Endodermal cell (in vitro differentiated cells): ENCODE results near the gene CYP11A1. TPM values are rescaled to one million over a fixed set of nuclear protein-coding genes. Genes with fewer than 3 reads are reported as not detected.

Source experiments
- DNase-seq: peaks from one replicate; pipeline ENCODE4 v3.0.0-alpha.2; 2017
- H3K27ac ChIP-seq: 2 replicates; pipeline ENCODE4 v1.5.1; 2013; ENCODE audit warnings: mild to moderate bottlenecking, low read depth, low read length, moderate library complexity
- H3K27me3 ChIP-seq: 2 replicates; pipeline ENCODE4 v1.6.1; 2013; ENCODE audit warnings: mild to moderate bottlenecking, low read length, moderate library complexity; ENCODE audit not compliant: insufficient read depth, control insufficient read depth, poor library complexity, severe bottlenecking
- H3K36me3 ChIP-seq: 2 replicates; pipeline ENCODE4 v1.7.0; 2013; ENCODE audit warnings: mild to moderate bottlenecking, low read length, moderate library complexity; ENCODE audit not compliant: control insufficient read depth, insufficient read depth
- H3K4me1 ChIP-seq: one replicate; pipeline ENCODE4 v1.7.0; 2013; ENCODE audit warnings: low read length; ENCODE audit not compliant: control insufficient read depth, insufficient read depth
- H3K4me3 ChIP-seq: 2 replicates; pipeline ENCODE4 v1.5.1; 2013; ENCODE audit warnings: mild to moderate bottlenecking, low read length, moderate library complexity
- H3K9ac ChIP-seq: 2 replicates; pipeline ENCODE4 v1.6.1; 2013; ENCODE audit warnings: mild to moderate bottlenecking, low read length, moderate library complexity; ENCODE audit not compliant: poor library complexity, severe bottlenecking; ENCODE audit errors: extremely low read depth
- H3K9me3 ChIP-seq: 2 replicates; pipeline ENCODE4 v1.6.1; 2013; ENCODE audit warnings: mild to moderate bottlenecking, low read length, moderate library complexity; ENCODE audit not compliant: control insufficient read depth
- H3K27ac Mint-ChIP-seq: 2 replicates; pipeline ENCODE4 v1.8.0; 2020; ENCODE audit warnings: mixed read lengths
- H3K27me3 Mint-ChIP-seq: 2 replicates; pipeline ENCODE4 v1.8.0; 2021; ENCODE audit warnings: mild to moderate bottlenecking, mixed read lengths; ENCODE audit not compliant: insufficient read depth
- H3K36me3 Mint-ChIP-seq: 2 replicates; pipeline ENCODE4 v1.8.0; 2020; ENCODE audit warnings: low read depth, mixed read lengths
- H3K4me1 Mint-ChIP-seq: 2 replicates; pipeline ENCODE4 v1.8.0; 2020; ENCODE audit warnings: mixed read lengths
- H3K4me3 Mint-ChIP-seq: 2 replicates; pipeline ENCODE4 v1.8.0; 2020; ENCODE audit warnings: mild to moderate bottlenecking, moderate library complexity, mixed read lengths
- H3K9me3 Mint-ChIP-seq: 2 replicates; pipeline ENCODE4 v1.8.0; 2020; ENCODE audit warnings: mild to moderate bottlenecking, mixed read lengths
- WGBS, 2 experiments: methylation state at CpG; one replicate each; pipeline versions ENCODE4 v1.1.5 to v1.1.7; 2013; ENCODE audit warnings: missing lambda C conversion rate in 2 of 2, mixed read lengths in 1 of 2; ENCODE audit not compliant: insufficient coverage in 1 of 2, insufficient read length in 1 of 2; 5-methylcytosine and 5-hydroxymethylcytosine counted together
- total RNA-seq, 2 donors: library from RNA; stranded (reverse); fragmentation: NEBNext Ultra II Directional in 1 of 2; extraction: Animal tissue kit (Norgen Biotek cat#: 25700) in 1 of 2; gene quantifications; 2 replicates in 1 of 2; 3 replicates in 1 of 2; pipeline ENCODE4 v1.2.1, GENCODE V29; 2021
- TF ChIP-seq, protein P1 (sequence below): fragments of 200-600 bp; sonication (generic); conservative IDR thresholded peaks from 2 replicates; pipeline ENCODE4 v1.5.0; 2021; ENCODE audit warnings: antibody characterized with exemption, mild to moderate bottlenecking

Gene CYP11A1
- total RNA-seq, 2 donors from 2014 or later: 4.8 to 5.3 TPM

DNA sequence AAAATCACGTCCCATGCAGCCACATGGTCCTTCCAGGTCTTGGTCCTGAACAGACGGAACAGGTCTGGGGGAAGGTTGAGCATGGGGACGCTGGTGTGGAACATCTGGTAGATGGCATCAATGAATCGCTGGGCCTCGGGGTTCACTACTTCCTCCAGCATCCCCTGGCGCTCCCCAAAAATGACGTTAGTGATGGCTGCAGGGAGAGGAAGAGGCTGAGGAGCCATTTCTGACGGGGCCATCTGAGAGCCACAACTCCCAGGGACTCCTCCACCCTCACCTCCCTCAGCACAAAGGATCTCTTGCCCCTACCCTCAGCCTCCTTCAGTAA, 23.7 kb downstream of the CYP11A1 start:
- Histone ChIP-seq H3K36me3 (no peaks in the 10 kb centered on the region), H3K27me3 (no peaks in the 10 kb centered on the region), H3K9ac (no peak overlapping the region), H3K27ac (no peak overlapping the region), H3K4me3 (no peak overlapping the region), H3K4me1 (no peaks in the 10 kb centered on the region), H3K9me3 (no peaks in the 10 kb centered on the region)
- no peaks in the 10 kb centered on the region for H3K36me3 Mint-ChIP-seq
- H3K4me3 Mint-ChIP-seq: no peak overlapping the region
- H3K27ac Mint-ChIP-seq: no peak overlapping the region
- no peaks in the 10 kb centered on the region for H3K27me3 Mint-ChIP-seq
- H3K9me3 Mint-ChIP-seq: no peaks in the 10 kb centered on the region
- WGBS, 2 experiments: 93 to 100% methylated on average over 4 to 8 of the region's 8 CpGs
- H3K4me1 Mint-ChIP-seq: peaks cover 10% of the 10 kb centered on the region
- DNase-seq: no peak
- TF ChIP-seq, protein P1, sequence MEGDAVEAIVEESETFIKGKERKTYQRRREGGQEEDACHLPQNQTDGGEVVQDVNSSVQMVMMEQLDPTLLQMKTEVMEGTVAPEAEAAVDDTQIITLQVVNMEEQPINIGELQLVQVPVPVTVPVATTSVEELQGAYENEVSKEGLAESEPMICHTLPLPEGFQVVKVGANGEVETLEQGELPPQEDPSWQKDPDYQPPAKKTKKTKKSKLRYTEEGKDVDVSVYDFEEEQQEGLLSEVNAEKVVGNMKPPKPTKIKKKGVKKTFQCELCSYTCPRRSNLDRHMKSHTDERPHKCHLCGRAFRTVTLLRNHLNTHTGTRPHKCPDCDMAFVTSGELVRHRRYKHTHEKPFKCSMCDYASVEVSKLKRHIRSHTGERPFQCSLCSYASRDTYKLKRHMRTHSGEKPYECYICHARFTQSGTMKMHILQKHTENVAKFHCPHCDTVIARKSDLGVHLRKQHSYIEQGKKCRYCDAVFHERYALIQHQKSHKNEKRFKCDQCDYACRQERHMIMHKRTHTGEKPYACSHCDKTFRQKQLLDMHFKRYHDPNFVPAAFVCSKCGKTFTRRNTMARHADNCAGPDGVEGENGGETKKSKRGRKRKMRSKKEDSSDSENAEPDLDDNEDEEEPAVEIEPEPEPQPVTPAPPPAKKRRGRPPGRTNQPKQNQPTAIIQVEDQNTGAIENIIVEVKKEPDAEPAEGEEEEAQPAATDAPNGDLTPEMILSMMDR: no peak

DNA sequence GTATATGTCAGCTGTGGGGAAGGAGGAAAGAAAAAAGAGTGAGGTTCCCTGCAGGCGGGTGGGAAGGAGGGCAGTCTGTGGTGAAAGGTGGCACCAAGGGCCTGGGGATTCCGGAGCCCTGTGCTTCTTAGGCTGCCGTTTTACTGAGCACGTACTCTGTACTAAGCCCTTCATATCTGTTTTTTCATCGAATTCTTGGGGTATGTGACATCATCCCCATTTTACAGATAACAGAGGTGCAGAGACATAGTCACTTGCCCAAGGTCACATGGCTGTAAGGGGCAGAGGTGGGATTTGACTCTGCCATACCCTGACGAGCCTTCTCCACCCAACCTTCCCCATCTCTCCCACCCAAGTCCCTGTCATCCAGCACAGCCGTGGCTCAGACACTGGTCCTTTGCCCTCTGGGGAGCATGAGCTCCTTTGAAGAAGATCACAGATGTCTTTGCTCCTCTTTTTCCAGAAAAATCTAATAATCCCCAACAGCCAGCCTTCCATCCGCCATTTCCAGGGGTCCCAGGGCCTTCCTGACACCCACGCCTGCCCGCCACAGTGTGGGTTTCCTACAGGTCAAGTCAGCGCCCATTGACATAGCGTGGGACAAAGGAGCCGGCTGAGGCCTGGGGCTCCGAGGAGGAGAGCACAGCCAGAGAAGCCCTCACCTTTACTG, 24.2 kb downstream of the CYP11A1 start:
- Histone ChIP-seq H3K27me3 (no peaks in the 10 kb centered on the region), H3K4me1 (no peaks in the 10 kb centered on the region), H3K9me3 (no peaks in the 10 kb centered on the region), H3K4me3 (no peak overlapping the region), H3K9ac (no peak overlapping the region), H3K36me3 (no peaks in the 10 kb centered on the region), H3K27ac (no peak overlapping the region)
- 90 to 95% methylated on average over 10 to 14 of the region's 14 CpGs for WGBS, 2 experiments
- Mint-ChIP-seq H3K9me3 (no peaks in the 10 kb centered on the region), H3K27me3 (no peaks in the 10 kb centered on the region), H3K36me3 (no peaks in the 10 kb centered on the region), H3K4me1 (peaks cover 10% of the 10 kb centered on the region), H3K27ac (no peak overlapping the region), H3K4me3 (no peak overlapping the region)
- TF ChIP-seq, protein P1: no peak
- DNase-seq: no peak

DNA sequence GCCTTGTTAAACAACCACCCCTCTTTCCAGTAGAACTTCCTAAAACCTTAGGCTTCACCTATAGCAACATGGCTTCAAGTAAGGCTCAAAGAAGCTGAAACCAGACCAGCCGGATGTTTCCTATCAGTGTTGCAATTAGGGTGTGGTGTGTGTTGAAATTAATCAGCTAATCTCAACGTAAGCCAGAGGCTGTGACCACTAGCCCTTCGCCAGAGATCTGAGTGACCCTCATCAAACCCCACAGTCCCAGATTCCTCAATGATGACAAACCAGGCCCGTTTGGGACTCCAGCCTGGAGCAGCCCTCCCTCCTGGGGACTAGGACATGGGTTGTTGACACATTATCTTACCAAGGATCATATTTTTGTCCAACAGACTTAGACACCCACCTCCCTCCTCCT, 27.3 kb downstream of the CYP11A1 start:
- no peaks in the 10 kb centered on the region for H3K9me3 ChIP-seq
- Mint-ChIP-seq H3K4me3 (no peak overlapping the region), H3K36me3 (no peaks in the 10 kb centered on the region), H3K27ac (no peak overlapping the region), H3K4me1 (peaks cover 7% of the 10 kb centered on the region), H3K27me3 (no peaks in the 10 kb centered on the region), H3K9me3 (no peaks in the 10 kb centered on the region)
- WGBS, 2 experiments: 83 to 87% methylated on average over 1 to 4 of the region's 4 CpGs
- H3K27ac ChIP-seq: no peak overlapping the region
- TF ChIP-seq, protein P1: no peak
- H3K9ac ChIP-seq: no peak overlapping the region
- no peaks in the 10 kb centered on the region for H3K36me3 ChIP-seq
- H3K27me3 ChIP-seq: no peaks in the 10 kb centered on the region
- no peaks in the 10 kb centered on the region for H3K4me1 ChIP-seq
- no peak overlapping the region for H3K4me3 ChIP-seq
- DNase-seq: no peak
